WI38 (cell line): Measurements from ENCODE around the gene CD300LB.

Experiments used
- H3K4me3 ChIP-seq: 2 replicates; pipeline ENCODE4 v1.5.1; 2011; ENCODE audit warnings: low read depth, mild to moderate bottlenecking, control low read depth, low read length
- TF ChIP-seq, protein P1 (sequence below): IDR thresholded peaks from 2 replicates; pipeline ENCODE4 v1.5.1; 2012; ENCODE audit warnings: low read depth, mild to moderate bottlenecking, control low read depth, low read length

The CD300LB gene

DNA sequence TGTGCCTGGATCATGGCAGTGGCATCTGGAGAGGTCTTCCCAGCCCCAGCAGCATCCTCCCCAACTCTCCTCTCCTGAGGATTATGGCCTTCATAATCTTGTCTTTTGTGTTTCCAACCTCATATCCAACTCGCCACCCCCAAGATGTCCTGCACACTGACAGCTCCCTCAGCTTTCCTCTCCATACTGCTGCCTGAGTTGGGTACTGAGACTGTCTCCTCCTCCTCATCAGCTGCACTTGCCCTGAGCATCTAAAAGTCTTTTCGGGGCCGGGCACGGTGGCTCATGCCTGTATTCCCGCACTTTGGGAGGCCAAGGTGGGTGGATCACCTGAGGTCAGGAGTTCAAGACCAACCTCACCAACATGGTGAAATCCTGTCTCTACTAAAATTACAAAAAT lies 2.0 kb downstream of the CD300LB start:
- TF ChIP-seq, protein P1, sequence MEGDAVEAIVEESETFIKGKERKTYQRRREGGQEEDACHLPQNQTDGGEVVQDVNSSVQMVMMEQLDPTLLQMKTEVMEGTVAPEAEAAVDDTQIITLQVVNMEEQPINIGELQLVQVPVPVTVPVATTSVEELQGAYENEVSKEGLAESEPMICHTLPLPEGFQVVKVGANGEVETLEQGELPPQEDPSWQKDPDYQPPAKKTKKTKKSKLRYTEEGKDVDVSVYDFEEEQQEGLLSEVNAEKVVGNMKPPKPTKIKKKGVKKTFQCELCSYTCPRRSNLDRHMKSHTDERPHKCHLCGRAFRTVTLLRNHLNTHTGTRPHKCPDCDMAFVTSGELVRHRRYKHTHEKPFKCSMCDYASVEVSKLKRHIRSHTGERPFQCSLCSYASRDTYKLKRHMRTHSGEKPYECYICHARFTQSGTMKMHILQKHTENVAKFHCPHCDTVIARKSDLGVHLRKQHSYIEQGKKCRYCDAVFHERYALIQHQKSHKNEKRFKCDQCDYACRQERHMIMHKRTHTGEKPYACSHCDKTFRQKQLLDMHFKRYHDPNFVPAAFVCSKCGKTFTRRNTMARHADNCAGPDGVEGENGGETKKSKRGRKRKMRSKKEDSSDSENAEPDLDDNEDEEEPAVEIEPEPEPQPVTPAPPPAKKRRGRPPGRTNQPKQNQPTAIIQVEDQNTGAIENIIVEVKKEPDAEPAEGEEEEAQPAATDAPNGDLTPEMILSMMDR = no peak
- H3K4me3 ChIP-seq = no peak overlapping the region

GRCh38 chr17:74528491-74529199 lies 2.6 kb downstream of the CD300LB start:
- no peak overlapping the region for H3K4me3 ChIP-seq
- TF ChIP-seq, protein P1 = no peak

DNA sequence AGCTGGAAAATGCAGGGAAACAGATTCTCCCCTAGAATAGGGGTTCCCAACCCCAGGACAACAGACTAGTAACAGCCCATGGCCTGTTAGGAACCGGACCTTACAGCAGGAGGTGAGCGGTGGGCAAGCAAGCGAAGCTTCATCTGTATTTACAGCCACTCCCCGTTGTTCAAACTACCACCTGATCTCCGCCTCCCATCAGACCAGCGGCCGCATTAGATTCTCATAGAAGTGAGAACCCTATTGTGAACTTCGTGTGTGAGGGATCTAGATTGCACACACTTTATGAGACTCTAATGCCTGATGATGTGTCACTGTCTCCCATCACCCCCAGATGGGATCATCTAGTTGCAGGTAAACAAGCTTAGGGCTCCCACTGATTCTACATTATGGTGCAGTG lies 3.5 kb downstream of the CD300LB start:
- no peak overlapping the region for H3K4me3 ChIP-seq
- TF ChIP-seq, protein P1 = no peak

DNA sequence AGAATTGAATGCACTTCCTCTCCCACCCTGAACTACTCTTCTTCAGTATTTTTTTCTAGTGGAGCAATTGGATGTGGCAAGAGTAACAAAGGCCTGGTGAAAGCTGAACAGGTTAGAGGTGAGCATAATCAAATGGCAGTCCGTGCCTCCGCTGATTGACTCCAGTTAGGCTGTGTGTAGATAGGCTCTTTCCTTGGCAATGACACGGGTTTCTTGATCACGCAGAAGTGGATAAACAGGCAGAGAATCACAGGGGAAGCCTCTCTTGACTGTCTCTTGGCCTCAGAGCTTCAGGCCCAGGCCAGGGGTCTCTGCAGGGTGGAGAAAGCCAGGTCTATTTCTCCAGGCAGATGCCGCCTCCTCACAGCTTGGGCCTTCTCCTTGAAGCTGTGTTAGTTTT lies 4.2 kb downstream of the CD300LB start:
- TF ChIP-seq, protein P1 = no peak
- no peak overlapping the region for H3K4me3 ChIP-seq

DNA sequence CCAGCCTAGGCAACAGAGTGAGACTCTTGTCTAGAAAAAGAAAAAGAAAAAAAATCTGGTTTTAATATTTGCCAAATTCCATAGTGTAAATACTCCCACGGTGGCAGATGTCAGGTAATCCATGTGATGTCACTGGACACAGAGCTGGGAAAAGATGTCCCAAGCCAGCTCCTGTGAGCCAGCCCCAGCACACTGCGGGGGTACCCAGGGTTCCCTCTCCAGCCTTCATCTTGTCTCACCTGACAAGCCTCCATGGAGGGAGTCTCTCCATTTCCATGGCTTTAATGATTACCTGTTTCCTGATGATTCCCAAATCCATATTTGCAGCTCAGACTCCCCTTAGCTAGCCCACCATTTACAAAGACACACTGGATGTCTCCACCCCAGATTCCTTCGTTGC lies 4.6 kb downstream of the CD300LB start:
- H3K4me3 ChIP-seq = no peak overlapping the region
- TF ChIP-seq, protein P1 = no peak

- TF ChIP-seq, protein P1 = no peak
- H3K4me3 ChIP-seq = no peak overlapping the region
Measured at GRCh38 chr17:74525781-74526288, 5.4 kb downstream of the CD300LB start.

- H3K4me3 ChIP-seq = no peak overlapping the region
Measured at GRCh38 chr17:74525465-74525725, 5.9 kb downstream of the CD300LB start.

More at GRCh38 chr17:74525465-74525725, 5.9 kb downstream of the CD300LB start:
- TF ChIP-seq, protein P1 = no peak
